Adrenal gland (tissue), 12 donors: ENCODE results near the gene NRIP3. TPM values are rescaled to one million over a fixed set of nuclear protein-coding genes. Genes with fewer than 3 reads are reported as not detected.

ENCODE experiments used
- DNase-seq, 7 donors: peaks; one replicate each; pipeline ENCODE4 v3.0.0-alpha.2; 2019 to 2020
- H3K27ac ChIP-seq, 5 donors: fragments of 200-600 bp; sonication (generic) in 4 of 5; 1 replicate in 3 of 5; 2 replicates in 2 of 5; pipeline versions ENCODE4 v1.5.1 to v1.8.0; 2016 to 2020; ENCODE audit warnings: mild to moderate bottlenecking in 1 of 5
- H3K27me3 ChIP-seq: fragments of 200-600 bp; 2 replicates; pipeline ENCODE4 v1.8.0; 2021
- H3K36me3 ChIP-seq, 2 donors: fragments of 200-600 bp; replicated peaks in 1 of 2; 1 replicate in 1 of 2; 2 replicates in 1 of 2; pipeline versions ENCODE4 v1.5.1 to v1.8.0; 2018 to 2022
- H3K4me1 ChIP-seq, 2 donors: fragments of 200-600 bp; replicated peaks in 1 of 2; 1 replicate in 1 of 2; 2 replicates in 1 of 2; pipeline versions ENCODE4 v1.5.1 to v1.8.0; 2018 to 2021
- H3K4me3 ChIP-seq, 4 donors: fragments of 200-600 bp; sonication (generic) in 3 of 4; one replicate each; pipeline ENCODE4 v1.5.1; 2016 to 2018
- H3K9me3 ChIP-seq, 3 donors: fragments of 200-600 bp; sonication (generic) in 1 of 3; replicated peaks in 1 of 3; 1 replicate in 2 of 3; 2 replicates in 1 of 3; pipeline versions ENCODE4 v1.5.1 to v1.8.0; 2016 to 2021
- POLR2A ChIP-seq, 2 donors: fragments of 450-650 bp; IDR thresholded peaks; one replicate each; pipeline ENCODE4 v1.6.1; 2017; ENCODE audit warnings: antibody characterized with exemption in 2 of 2, mild to moderate bottlenecking in 2 of 2, moderate library complexity in 1 of 2
- WGBS, 4 donors: extraction: QIAGEN DNeasy Blood & Tissue Kit in 2 of 4; methylation state at CpG; one replicate each; pipeline versions ENCODE4 v1.1.5 to v1.1.7; 2013 to 2017; 5-methylcytosine and 5-hydroxymethylcytosine counted together
- intact Hi-C, 2 donors: fragments of 100-400 bp; cut with DNase I; formaldehyde crosslinking; loops; one replicate each; pipeline versions ENCODE4 v1.14.1 to v1.15.0; 2022 to 2023
- polyA plus RNA-seq, 3 donors: library from polyadenylated mRNA; stranded (reverse); fragments of 200-250 nt in 2 of 3; fragments of 350-450 nt in 1 of 3; fragmentation: Illumina TruSeq in 1 of 3; extraction: RNeasy Lipid Tissue Mini Kit (QIAGEN cat#74804) in 1 of 3; gene quantifications; one replicate each; pipeline ENCODE4 v1.2.3, GENCODE V29; 2013 to 2014
- total RNA-seq, 9 donors: library from RNA; depleted of rRNA in 4 of 9; stranded (reverse); fragments of >200 nt in 4 of 9; fragments of 120-200 nt in 1 of 9; fragmentation: NEBNext Ultra II Directional in 1 of 9; extraction: Animal tissue kit (Norgen Biotek cat#: 25700) in 1 of 9; gene quantifications; one replicate each; pipeline versions ENCODE4 v1.1.0 to v1.2.4, GENCODE V29; 2013 to 2023
- TF ChIP-seq, protein P1 (sequence below), 6 experiments: fragments of 450-650 bp in 4 of 6; fragments of 200-600 bp in 2 of 6; sonication (generic) in 1 of 6; IDR thresholded peaks; 1 replicate in 5 of 6; 2 replicates in 1 of 6; pipeline versions ENCODE4 v1.5.1 to v1.8.0; 2016 to 2021; ENCODE audit warnings: antibody characterized with exemption in 6 of 6, mild to moderate bottlenecking in 2 of 6, moderate library complexity in 1 of 6
- donor health status: healthy with polysubstance abuse.
- donor health status: Bipolar disorder and iron deficiency.
- donor health status: DM: yes; HTN: yes; CAD: no.
- donor health status: DM: no; HTN: no; CAD: no.
- donor health status: DM: no; HTN: no; CAD: no.
- donor health status: DM: yes; HTN: yes; CAD: no.

The NRIP3 gene
- total and polyA plus RNA-seq, 12 donors: 1.4 to 42.5 (median 11.0) TPM

DNA sequence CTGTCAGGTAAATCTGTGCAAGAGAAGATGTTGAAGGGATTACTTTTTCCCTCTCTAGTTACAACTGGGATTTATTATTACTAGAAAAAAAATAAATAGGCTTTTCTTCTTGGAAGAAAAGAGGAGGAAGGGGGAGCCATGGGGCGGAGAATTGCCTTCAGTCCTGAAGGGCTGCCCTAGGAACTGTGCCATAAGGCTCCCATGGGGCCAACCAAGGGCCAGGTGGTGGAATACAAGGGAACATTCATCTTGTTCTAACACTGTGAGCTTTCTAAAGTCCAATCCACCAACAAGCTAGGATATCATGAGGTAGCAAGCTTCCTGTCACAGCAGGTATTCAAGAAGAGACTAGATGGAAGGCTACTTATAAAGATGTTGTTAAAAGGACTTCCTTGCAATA is 24.8 kb upstream of the NRIP3 start:
- Histone ChIP-seq H3K27ac (no peak overlapping the region), H3K4me3 (no peak overlapping the region), H3K27me3 (no peaks in the 10 kb centered on the region), H3K9me3 (no peaks in the 10 kb centered on the region), H3K4me1 (no peaks in the 10 kb centered on the region), H3K36me3 (no peaks in the 10 kb centered on the region)
- TF ChIP-seq, protein P1, sequence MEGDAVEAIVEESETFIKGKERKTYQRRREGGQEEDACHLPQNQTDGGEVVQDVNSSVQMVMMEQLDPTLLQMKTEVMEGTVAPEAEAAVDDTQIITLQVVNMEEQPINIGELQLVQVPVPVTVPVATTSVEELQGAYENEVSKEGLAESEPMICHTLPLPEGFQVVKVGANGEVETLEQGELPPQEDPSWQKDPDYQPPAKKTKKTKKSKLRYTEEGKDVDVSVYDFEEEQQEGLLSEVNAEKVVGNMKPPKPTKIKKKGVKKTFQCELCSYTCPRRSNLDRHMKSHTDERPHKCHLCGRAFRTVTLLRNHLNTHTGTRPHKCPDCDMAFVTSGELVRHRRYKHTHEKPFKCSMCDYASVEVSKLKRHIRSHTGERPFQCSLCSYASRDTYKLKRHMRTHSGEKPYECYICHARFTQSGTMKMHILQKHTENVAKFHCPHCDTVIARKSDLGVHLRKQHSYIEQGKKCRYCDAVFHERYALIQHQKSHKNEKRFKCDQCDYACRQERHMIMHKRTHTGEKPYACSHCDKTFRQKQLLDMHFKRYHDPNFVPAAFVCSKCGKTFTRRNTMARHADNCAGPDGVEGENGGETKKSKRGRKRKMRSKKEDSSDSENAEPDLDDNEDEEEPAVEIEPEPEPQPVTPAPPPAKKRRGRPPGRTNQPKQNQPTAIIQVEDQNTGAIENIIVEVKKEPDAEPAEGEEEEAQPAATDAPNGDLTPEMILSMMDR (IDR thresholded peaks at IDR 0.05): no peak
- no peak for TF ChIP-seq POLR2A (IDR thresholded peaks at IDR 0.05)
- intact Hi-C loops: no loop called here
- 79 to 95% (median 93%) methylated on average over 1 of the region's 1 CpG for WGBS, 4 donors
- DNase-seq: no peak

DNA sequence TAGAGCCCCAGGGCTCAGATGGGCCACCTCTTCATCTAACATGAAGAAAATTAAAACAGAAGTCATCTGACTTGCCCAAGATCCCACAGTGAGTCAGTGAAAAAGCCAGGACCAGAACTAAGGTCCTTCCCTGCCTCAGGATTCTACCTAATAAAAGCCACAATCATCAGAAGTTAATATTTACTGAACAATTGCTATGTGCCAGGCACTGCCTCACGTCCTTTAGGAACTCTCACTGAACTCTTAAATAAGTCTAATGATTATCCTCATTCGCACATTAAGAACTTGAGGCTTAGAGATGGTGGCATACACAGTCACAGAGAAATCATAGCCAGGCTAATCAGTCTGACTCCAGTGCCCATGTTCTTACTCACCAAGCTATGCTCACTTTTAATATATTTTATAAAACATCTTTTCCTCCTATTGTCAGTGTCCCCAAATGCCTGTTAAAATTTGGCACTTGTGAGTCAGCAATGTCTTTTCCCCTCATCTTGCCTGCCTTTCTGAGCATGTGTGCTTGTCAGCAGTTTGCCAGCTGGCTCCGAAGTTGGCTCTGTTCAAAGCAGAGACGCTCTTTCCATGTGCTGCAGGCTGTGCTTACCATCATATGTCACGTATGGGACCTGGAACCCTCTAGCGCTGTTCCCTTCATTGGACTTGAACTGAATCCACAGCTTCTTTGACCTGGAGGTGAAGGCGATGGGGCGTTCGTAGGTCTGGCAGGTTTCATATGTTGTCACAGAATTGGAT is 21.5 kb upstream of the NRIP3 start:
- WGBS, 4 donors: 95% methylated on average over 9 of the region's 9 CpGs
- no peak for TF ChIP-seq POLR2A (IDR thresholded peaks at IDR 0.05)
- TF ChIP-seq, protein P1 (IDR thresholded peaks at IDR 0.05): no peak
- Histone ChIP-seq H3K4me1 (peaks cover 9 to 12% of the 10 kb centered on the region in 2 donors), H3K36me3 (no peaks in the 10 kb centered on the region), H3K27me3 (no peaks in the 10 kb centered on the region), H3K4me3 (no peak overlapping the region), H3K9me3 (no peaks in the 10 kb centered on the region), H3K27ac (no peak overlapping the region)
- intact Hi-C loops: no loop called here
- DNase-seq: no peak

DNA sequence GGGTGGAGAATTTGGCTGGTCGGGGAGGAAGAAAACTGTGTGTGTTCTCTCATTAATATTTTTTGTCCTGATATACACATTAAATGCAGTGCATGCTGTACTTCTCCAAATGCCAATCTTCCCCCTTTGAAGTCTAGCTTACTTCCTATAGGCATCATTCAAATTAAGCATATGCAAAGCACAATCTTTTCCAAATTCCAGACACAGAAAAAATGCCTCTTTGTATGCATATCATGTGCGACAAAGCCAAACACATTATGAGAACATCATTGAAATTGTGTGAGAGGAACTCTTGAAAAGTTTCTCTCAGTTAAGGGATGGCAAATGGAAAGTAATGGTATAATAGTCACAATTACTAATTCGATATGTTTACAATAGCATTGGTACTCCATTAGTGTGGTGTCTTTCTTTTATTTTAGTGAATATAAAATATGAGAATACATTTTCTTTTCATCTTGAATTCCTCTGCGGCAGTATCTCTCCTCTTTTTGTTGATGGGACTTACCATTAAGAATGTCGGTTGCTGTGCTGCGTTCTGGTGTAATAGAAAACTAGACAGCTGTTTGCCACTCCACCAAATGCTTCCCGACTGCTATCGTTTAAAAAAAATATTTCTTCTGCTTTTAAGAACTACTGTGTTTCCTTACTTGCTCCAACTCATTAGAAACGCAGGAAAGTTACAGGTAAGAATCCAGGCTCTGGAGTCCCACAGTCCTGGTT is 19.3 kb upstream of the NRIP3 start:
- H3K4me1 ChIP-seq: peaks cover 9 to 13% of the 10 kb centered on the region in 2 donors
- DNase-seq: no peak
- H3K9me3 ChIP-seq: no peaks in the 10 kb centered on the region
- WGBS, 4 donors: 91 to 94% (median 93%) methylated on average over 9 of the region's 9 CpGs
- no peak overlapping the region for H3K27ac ChIP-seq
- no peaks in the 10 kb centered on the region for H3K36me3 ChIP-seq
- no peak overlapping the region for H3K4me3 ChIP-seq
- TF ChIP-seq, protein P1 (IDR thresholded peaks at IDR 0.05): no peak
- TF ChIP-seq POLR2A (IDR thresholded peaks at IDR 0.05): no peak
- H3K27me3 ChIP-seq: no peaks in the 10 kb centered on the region
- intact Hi-C loops: no loop called here

DNA sequence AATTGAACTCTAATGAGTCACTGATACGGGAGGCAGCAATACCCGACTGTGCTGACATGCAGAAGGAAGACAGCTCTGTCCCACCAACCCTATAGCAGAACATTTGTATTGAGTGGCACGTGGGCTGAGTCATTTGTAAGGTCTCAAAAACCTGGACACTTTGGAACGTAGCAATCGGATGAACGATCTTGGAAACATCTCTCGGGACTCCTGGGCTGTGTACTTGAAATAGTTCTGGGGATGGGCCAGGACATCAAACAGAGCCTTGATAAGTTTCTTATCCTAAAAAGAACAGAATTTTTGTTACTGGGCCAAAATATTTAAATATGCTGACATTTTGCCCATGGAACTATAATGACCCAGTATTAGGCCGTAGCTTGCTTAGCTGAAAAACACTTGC is 17.1 kb upstream of the NRIP3 start:
- intact Hi-C loops: no loop called here
- Histone ChIP-seq H3K36me3 (no peaks in the 10 kb centered on the region), H3K9me3 (no peaks in the 10 kb centered on the region), H3K27me3 (no peaks in the 10 kb centered on the region), H3K4me1 (peaks cover 9 to 18% of the 10 kb centered on the region in 2 donors), H3K27ac (peak overlapping the region in 2 of 5 donors; percentile 11 to 26), H3K4me3 (no peak overlapping the region)
- 8 to 39% (median 34%) methylated on average over 8 of the region's 8 CpGs for WGBS, 4 donors
- DNase-seq: peak in 6 of 7 donors; percentile 36 to 74 (median 56)
- TF ChIP-seq POLR2A (IDR thresholded peaks at IDR 0.05): no peak
- TF ChIP-seq, protein P1 (IDR thresholded peaks at IDR 0.05): no peak
